ENCODE data around the gene OR9I1.

DNA sequence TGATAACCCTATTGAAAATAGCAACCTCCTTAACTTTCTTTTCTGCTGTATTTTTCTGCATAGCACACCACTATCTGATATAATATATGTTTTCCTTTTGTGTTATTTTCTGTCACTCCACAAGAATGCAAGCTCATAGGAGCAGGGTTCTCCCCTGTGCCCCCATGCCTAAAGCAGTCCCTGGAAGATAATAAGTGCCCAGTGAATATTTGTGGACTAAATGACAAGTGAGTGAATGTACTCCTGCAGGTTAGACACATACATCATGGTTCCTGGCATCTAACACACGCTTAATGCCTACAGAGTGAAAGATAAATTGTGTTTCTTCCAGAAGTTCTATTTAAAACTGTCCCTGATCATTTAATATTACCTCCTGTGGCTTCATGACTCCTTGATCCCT, 39.7 kb upstream of the OR9I1 start:
- TF ChIP-seq, protein P1, sequence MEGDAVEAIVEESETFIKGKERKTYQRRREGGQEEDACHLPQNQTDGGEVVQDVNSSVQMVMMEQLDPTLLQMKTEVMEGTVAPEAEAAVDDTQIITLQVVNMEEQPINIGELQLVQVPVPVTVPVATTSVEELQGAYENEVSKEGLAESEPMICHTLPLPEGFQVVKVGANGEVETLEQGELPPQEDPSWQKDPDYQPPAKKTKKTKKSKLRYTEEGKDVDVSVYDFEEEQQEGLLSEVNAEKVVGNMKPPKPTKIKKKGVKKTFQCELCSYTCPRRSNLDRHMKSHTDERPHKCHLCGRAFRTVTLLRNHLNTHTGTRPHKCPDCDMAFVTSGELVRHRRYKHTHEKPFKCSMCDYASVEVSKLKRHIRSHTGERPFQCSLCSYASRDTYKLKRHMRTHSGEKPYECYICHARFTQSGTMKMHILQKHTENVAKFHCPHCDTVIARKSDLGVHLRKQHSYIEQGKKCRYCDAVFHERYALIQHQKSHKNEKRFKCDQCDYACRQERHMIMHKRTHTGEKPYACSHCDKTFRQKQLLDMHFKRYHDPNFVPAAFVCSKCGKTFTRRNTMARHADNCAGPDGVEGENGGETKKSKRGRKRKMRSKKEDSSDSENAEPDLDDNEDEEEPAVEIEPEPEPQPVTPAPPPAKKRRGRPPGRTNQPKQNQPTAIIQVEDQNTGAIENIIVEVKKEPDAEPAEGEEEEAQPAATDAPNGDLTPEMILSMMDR (IDR thresholded peaks at IDR 0.05): no peak
- no peak for TF ChIP-seq ZFX (IDR thresholded peaks at IDR 0.05; ENCODE audit: borderline replicate concordance)

All from 22Rv1 (cell line).